ENCODE results near the gene MLANA. TPM values are rescaled to one million over a fixed set of nuclear protein-coding genes. Genes with fewer than 3 reads are reported as not detected.

Gene MLANA
- total and polyA plus RNA-seq, 9 donors = not detected

GRCh38 chr9:5869315-5870019 is 21.2 kb upstream of the MLANA start:
- no peaks in the 10 kb centered on the region for H3K36me3 ChIP-seq
- TF ChIP-seq CTCF (IDR thresholded peaks at IDR 0.05) (no peak), POLR2A (IDR thresholded peaks at IDR 0.05) (no peak), EP300 (IDR thresholded peaks at IDR 0.05) (no peak)

DNA sequence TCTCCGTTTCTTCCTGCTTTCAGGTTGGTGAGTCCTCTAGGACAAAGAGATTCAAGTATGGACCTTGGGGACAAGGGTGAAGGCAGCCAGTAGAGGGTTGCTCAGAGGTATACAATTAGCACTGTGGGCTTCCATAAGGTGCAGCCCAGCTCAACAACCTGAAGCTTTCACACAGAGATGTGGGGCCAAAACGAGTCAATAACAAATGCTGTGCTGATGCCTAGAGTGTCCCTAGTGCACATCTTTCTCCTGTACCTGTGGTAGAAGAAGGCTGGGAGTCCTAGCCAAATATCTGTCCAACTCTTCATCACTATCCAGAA is 20.7 kb upstream of the MLANA start:
- no peak for TF ChIP-seq EP300 (IDR thresholded peaks at IDR 0.05)
- no peak for TF ChIP-seq CTCF (IDR thresholded peaks at IDR 0.05)
- no peak for TF ChIP-seq POLR2A (IDR thresholded peaks at IDR 0.05)
- H3K4me3 ChIP-seq = no peak overlapping the region
- no peaks in the 10 kb centered on the region for H3K9me3 ChIP-seq
- no peak overlapping the region for H3K27ac ChIP-seq
- 87 to 88% (median 87%) methylated on average over 2 of the region's 2 CpGs for WGBS, 3 donors
- no peaks in the 10 kb centered on the region for H3K27me3 ChIP-seq
- H3K36me3 ChIP-seq = no peaks in the 10 kb centered on the region
- no peaks in the 10 kb centered on the region for H3K4me1 ChIP-seq (ENCODE audit: insufficient read depth)
- intact Hi-C loops (cut with DNase I) = no loop called here
- no peak for DNase-seq

More at GRCh38 chr9:5869315-5870019, 21.2 kb upstream of the MLANA start:
- 82 to 88% (median 86%) methylated on average over 3 of the region's 3 CpGs for WGBS, 3 donors
- intact Hi-C loops (cut with DNase I) = no loop called here
- Histone ChIP-seq H3K4me1 (ENCODE audit: insufficient read depth) (no peaks in the 10 kb centered on the region), H3K4me3 (no peak overlapping the region), H3K27me3 (no peaks in the 10 kb centered on the region), H3K27ac (no peak overlapping the region), H3K9me3 (no peaks in the 10 kb centered on the region)
- no peak for DNase-seq

- H3K9me3 ChIP-seq = no peaks in the 10 kb centered on the region
- WGBS, 3 donors = 78 to 85% (median 84%) methylated on average over 3 of the region's 3 CpGs
- no peak for DNase-seq
- H3K36me3 ChIP-seq = no peaks in the 10 kb centered on the region
- intact Hi-C loops (cut with DNase I) = no loop called here
- no peak overlapping the region for H3K27ac ChIP-seq
- H3K27me3 ChIP-seq = no peaks in the 10 kb centered on the region
- H3K4me1 ChIP-seq (ENCODE audit: insufficient read depth) = no peaks in the 10 kb centered on the region
- TF ChIP-seq POLR2A (IDR thresholded peaks at IDR 0.05) = no peak
- TF ChIP-seq CTCF (IDR thresholded peaks at IDR 0.05) = no peak
- no peak for TF ChIP-seq EP300 (IDR thresholded peaks at IDR 0.05)
- H3K4me3 ChIP-seq = no peak overlapping the region
These were observed 20.0 kb upstream of the MLANA start for GRCh38 chr9:5870691-5871090.

DNA sequence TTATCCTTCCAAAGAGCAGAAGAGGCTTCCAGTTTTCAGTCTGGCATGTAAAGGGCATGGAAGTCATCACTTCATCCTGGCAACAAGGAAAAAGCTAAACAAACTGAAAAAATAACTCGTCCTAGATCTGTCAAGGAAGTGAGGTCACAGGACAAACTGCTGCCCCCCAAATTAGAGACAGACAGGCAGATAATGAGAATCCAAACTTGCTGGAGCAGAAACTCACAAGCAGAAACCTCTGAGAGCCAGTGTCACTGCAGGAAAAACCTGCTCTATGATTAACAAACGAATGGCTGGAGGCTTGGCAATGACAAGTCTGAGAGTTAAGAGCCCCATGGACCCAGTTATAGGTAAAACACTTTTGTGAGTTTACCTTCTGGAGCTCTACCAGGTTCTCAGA is 18.9 kb upstream of the MLANA start:
- no peaks in the 10 kb centered on the region for H3K4me1 ChIP-seq (ENCODE audit: insufficient read depth)
- no peak for TF ChIP-seq EP300 (IDR thresholded peaks at IDR 0.05)
- TF ChIP-seq POLR2A (IDR thresholded peaks at IDR 0.05) = no peak
- TF ChIP-seq CTCF (IDR thresholded peaks at IDR 0.05) = no peak
- H3K9me3 ChIP-seq = peaks cover 0 to 5% of the 10 kb centered on the region in 2 donors
- H3K27me3 ChIP-seq = no peaks in the 10 kb centered on the region
- WGBS, 3 donors = 51 to 71% (median 56%) methylated on average over 2 of the region's 2 CpGs
- no peak overlapping the region for H3K4me3 ChIP-seq
- intact Hi-C loops (cut with DNase I) = no loop called here
- H3K36me3 ChIP-seq = no peaks in the 10 kb centered on the region
- DNase-seq = no peak
- no peak overlapping the region for H3K27ac ChIP-seq

Measured in ovary (tissue), 9 donors.